ENCODE data around the gene GIGYF2. TPM values are rescaled to one million over a fixed set of nuclear protein-coding genes. Genes with fewer than 3 reads are reported as not detected.
"Not testable (repeated sequence)": the region's sequence is repeated elsewhere in the genome, so short reads cannot be mapped to it uniquely, and the experiment has no call there.

GIGYF2 gene
- total RNA-seq, 1 experiment from 2014 or later = 68.3 TPM

DNA sequence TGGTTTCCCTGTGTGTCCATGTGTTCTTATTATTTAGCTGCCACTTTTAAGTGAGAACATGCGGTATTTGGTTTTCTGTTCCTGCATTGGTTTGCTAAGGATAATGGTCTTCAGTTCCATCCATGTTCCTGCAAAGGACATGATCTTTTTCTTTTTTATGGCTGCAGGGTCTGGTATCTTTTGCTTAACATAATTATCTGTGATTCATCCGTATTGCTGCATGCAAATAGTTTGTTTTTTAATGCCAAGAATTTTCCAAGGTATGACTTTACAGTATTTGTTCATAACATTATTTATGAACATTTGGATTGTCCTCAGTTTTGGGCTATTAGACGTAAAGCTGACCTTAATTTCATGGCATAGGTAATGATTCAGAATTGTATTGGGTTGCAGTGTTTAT is 17.8 kb downstream of the GIGYF2 start:
- H3K4me3 ChIP-seq (ENCODE audit: low read depth in 2 of 2, low read length in 2 of 2) = no peak overlapping the region
- peaks cover 4% of the 10 kb centered on the region; the same call in 1 of the 2 replicates for H3K4me1 ChIP-seq (ENCODE audit: control insufficient read depth, insufficient read depth, low read length)
- ATAC-seq (no peak), DNase-seq (ENCODE audit: low read depth, low spot score) (no peak)
- H3K27ac ChIP-seq (ENCODE audit: low read length) = no peak overlapping the region
- intact Hi-C loops (cut with micrococcal nuclease; ENCODE audit: unreplicated experiment) (no loop called here), in situ Hi-C loops (cut with HindIII; ENCODE audit: low pct_unique_long_range_greater_than_20kb, low sequenced_read_pairs) (no loop called here)
- 0 out of 2 replicates have a peak, but pooled peaks cover 2% of the 10 kb centered on the region for H3K36me3 ChIP-seq (ENCODE audit: control insufficient read depth, insufficient read depth, low read length)
- no peak for TF ChIP-seq SIN3A (IDR thresholded peaks at IDR 0.05; ENCODE audit: borderline replicate concordance, insufficient read depth, low read depth, low read length)
- TF ChIP-seq, protein P1, sequence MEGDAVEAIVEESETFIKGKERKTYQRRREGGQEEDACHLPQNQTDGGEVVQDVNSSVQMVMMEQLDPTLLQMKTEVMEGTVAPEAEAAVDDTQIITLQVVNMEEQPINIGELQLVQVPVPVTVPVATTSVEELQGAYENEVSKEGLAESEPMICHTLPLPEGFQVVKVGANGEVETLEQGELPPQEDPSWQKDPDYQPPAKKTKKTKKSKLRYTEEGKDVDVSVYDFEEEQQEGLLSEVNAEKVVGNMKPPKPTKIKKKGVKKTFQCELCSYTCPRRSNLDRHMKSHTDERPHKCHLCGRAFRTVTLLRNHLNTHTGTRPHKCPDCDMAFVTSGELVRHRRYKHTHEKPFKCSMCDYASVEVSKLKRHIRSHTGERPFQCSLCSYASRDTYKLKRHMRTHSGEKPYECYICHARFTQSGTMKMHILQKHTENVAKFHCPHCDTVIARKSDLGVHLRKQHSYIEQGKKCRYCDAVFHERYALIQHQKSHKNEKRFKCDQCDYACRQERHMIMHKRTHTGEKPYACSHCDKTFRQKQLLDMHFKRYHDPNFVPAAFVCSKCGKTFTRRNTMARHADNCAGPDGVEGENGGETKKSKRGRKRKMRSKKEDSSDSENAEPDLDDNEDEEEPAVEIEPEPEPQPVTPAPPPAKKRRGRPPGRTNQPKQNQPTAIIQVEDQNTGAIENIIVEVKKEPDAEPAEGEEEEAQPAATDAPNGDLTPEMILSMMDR (IDR thresholded peaks at IDR 0.05) = no peak
- TF ChIP-seq, protein P2, sequence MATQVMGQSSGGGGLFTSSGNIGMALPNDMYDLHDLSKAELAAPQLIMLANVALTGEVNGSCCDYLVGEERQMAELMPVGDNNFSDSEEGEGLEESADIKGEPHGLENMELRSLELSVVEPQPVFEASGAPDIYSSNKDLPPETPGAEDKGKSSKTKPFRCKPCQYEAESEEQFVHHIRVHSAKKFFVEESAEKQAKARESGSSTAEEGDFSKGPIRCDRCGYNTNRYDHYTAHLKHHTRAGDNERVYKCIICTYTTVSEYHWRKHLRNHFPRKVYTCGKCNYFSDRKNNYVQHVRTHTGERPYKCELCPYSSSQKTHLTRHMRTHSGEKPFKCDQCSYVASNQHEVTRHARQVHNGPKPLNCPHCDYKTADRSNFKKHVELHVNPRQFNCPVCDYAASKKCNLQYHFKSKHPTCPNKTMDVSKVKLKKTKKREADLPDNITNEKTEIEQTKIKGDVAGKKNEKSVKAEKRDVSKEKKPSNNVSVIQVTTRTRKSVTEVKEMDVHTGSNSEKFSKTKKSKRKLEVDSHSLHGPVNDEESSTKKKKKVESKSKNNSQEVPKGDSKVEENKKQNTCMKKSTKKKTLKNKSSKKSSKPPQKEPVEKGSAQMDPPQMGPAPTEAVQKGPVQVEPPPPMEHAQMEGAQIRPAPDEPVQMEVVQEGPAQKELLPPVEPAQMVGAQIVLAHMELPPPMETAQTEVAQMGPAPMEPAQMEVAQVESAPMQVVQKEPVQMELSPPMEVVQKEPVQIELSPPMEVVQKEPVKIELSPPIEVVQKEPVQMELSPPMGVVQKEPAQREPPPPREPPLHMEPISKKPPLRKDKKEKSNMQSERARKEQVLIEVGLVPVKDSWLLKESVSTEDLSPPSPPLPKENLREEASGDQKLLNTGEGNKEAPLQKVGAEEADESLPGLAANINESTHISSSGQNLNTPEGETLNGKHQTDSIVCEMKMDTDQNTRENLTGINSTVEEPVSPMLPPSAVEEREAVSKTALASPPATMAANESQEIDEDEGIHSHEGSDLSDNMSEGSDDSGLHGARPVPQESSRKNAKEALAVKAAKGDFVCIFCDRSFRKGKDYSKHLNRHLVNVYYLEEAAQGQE (IDR thresholded peaks at IDR 0.05; ENCODE audit: insufficient read depth in 1 of 2, low read depth in 2 of 2, low read length in 1 of 2) = no peak
- no peak for TF ChIP-seq POLR2AphosphoS5 (IDR thresholded peaks at IDR 0.05; ENCODE audit: low read depth, low read length)
- TF ChIP-seq TCF7L2 (IDR thresholded peaks at IDR 0.05; ENCODE audit: low read depth, low read length) = no peak
- ChIA-PET POLR2A (no interaction called here), CTCF (no interaction called here)
- H3K9me3 ChIP-seq (ENCODE audit: control insufficient read depth, insufficient read depth, low read depth, low read length) = no peaks in the 10 kb centered on the region
- no TSS peak for BruUV-seq (replicated peaks)
- H3K27me3 ChIP-seq (ENCODE audit: control insufficient read depth, insufficient read depth, low read length) = no peaks in the 10 kb centered on the region

GRCh38 chr2:232720056-232720455 is 22.9 kb downstream of the GIGYF2 start:
- H3K27ac ChIP-seq (ENCODE audit: low read length); POLR2A ChIA-PET; H3K4me1 ChIP-seq (ENCODE audit: control insufficient read depth, insufficient read depth, low read length); H3K27me3 ChIP-seq (ENCODE audit: control insufficient read depth, insufficient read depth, low read length); H3K36me3 ChIP-seq (ENCODE audit: control insufficient read depth, insufficient read depth, low read length); CTCF ChIA-PET; ATAC-seq; intact Hi-C loops (cut with micrococcal nuclease; ENCODE audit: unreplicated experiment); DNase-seq (ENCODE audit: low read depth, low spot score); H3K4me3 ChIP-seq (ENCODE audit: low read depth in 2 of 2, low read length in 2 of 2); H3K9me3 ChIP-seq (ENCODE audit: control insufficient read depth, insufficient read depth, low read depth, low read length); in situ Hi-C loops (cut with HindIII; ENCODE audit: low pct_unique_long_range_greater_than_20kb, low sequenced_read_pairs); BruUV-seq (replicated peaks): not testable (repeated sequence)

GRCh38 chr2:232721261-232721660 is 24.1 kb downstream of the GIGYF2 start:
- Histone ChIP-seq H3K9me3 (ENCODE audit: control insufficient read depth, insufficient read depth, low read depth, low read length) (no peaks in the 10 kb centered on the region), H3K36me3 (ENCODE audit: control insufficient read depth, insufficient read depth, low read length) (no peaks in the 10 kb centered on the region), H3K27me3 (ENCODE audit: control insufficient read depth, insufficient read depth, low read length) (no peaks in the 10 kb centered on the region), H3K4me1 (ENCODE audit: control insufficient read depth, insufficient read depth, low read length) (peaks cover 4% of the 10 kb centered on the region; the same call in 1 of the 2 replicates), H3K27ac (ENCODE audit: low read length) (no peak overlapping the region), H3K4me3 (ENCODE audit: low read depth in 2 of 2, low read length in 2 of 2) (no peak overlapping the region)
- in situ Hi-C loops (cut with HindIII; ENCODE audit: low pct_unique_long_range_greater_than_20kb, low sequenced_read_pairs) (no loop called here), intact Hi-C loops (cut with micrococcal nuclease; ENCODE audit: unreplicated experiment) (no loop called here)
- ATAC-seq (no peak), DNase-seq (ENCODE audit: low read depth, low spot score) (no peak)
- POLR2A ChIA-PET = no interaction called here
- TF ChIP-seq SIN3A (IDR thresholded peaks at IDR 0.05; ENCODE audit: borderline replicate concordance, insufficient read depth, low read depth, low read length) = no peak
- TF ChIP-seq POLR2AphosphoS5 (IDR thresholded peaks at IDR 0.05; ENCODE audit: low read depth, low read length) = no peak
- TF ChIP-seq TCF7L2 (IDR thresholded peaks at IDR 0.05; ENCODE audit: low read depth, low read length) = no peak
- TF ChIP-seq, protein P2 (IDR thresholded peaks at IDR 0.05; ENCODE audit: insufficient read depth in 1 of 2, low read depth in 2 of 2, low read length in 1 of 2) = no peak
- TF ChIP-seq, protein P1 (IDR thresholded peaks at IDR 0.05) = no peak
- CTCF ChIA-PET = interaction anchor here (0.5 kb wide), 1 partner anchor 63 kb away, joined by 3 read pairs; no protein-coding TSS in a partner anchor
- no TSS peak for BruUV-seq (replicated peaks)
